ENCODE results near the gene CEP120.

The CEP120 gene

GRCh38 chr5:123365156-123365555 lies 58.0 kb downstream of the CEP120 start:
- no peak for TF ChIP-seq CTCF (IDR thresholded peaks at IDR 0.05; ENCODE audit: low read depth, low read length, missing control alignments)
- DNase-seq (ENCODE audit: low read depth): no peak
- no peak overlapping the region for H3K4me3 ChIP-seq (ENCODE audit: low read depth, low read length)

- no peak for TF ChIP-seq CTCF (IDR thresholded peaks at IDR 0.05; ENCODE audit: low read depth, low read length, missing control alignments)
- H3K4me3 ChIP-seq (ENCODE audit: low read depth, low read length): no peak overlapping the region
- DNase-seq (ENCODE audit: low read depth): no peak
Observed at GRCh38 chr5:123364441-123365155, 58.6 kb downstream of the CEP120 start.

- no peak overlapping the region for H3K4me3 ChIP-seq (ENCODE audit: low read depth, low read length)
- no peak for TF ChIP-seq CTCF (IDR thresholded peaks at IDR 0.05; ENCODE audit: low read depth, low read length, missing control alignments)
Observed at GRCh38 chr5:123360910-123361309, 62.3 kb downstream of the CEP120 start.

GRCh38 chr5:123360201-123360571 lies 63.0 kb downstream of the CEP120 start:
- no peak for TF ChIP-seq CTCF (IDR thresholded peaks at IDR 0.05; ENCODE audit: low read depth, low read length, missing control alignments)
- no peak overlapping the region for H3K4me3 ChIP-seq (ENCODE audit: low read depth, low read length)
- no peak for DNase-seq (ENCODE audit: low read depth)

More at GRCh38 chr5:123360910-123361309, 62.3 kb downstream of the CEP120 start:
- no peak for DNase-seq (ENCODE audit: low read depth)

GRCh38 chr5:123359454-123360200 lies 63.6 kb downstream of the CEP120 start:
- no peak overlapping the region for H3K4me3 ChIP-seq (ENCODE audit: low read depth, low read length)
- no peak for DNase-seq (ENCODE audit: low read depth)
- no peak for TF ChIP-seq CTCF (IDR thresholded peaks at IDR 0.05; ENCODE audit: low read depth, low read length, missing control alignments)

GRCh38 chr5:123358751-123359150 lies 64.5 kb downstream of the CEP120 start:
- TF ChIP-seq CTCF (IDR thresholded peaks at IDR 0.05; ENCODE audit: low read depth, low read length, missing control alignments): no peak
- no peak overlapping the region for H3K4me3 ChIP-seq (ENCODE audit: low read depth, low read length)
- DNase-seq (ENCODE audit: low read depth): no peak
